Large intestine (tissue), 12 donors: ENCODE results near the gene ATP2C1. TPM values are rescaled to one million over a fixed set of nuclear protein-coding genes. Genes with fewer than 3 reads are reported as not detected.
A peak's percentile ranks its signal among the peaks of the same experiment; 100 is the strongest.

ENCODE experiments used
- DNase-seq, 2 donors: peaks; one replicate each; pipeline versions ENCODE4 v3.0.0 to v3.0.0-alpha.2; 2013
- H3K27ac ChIP-seq: one replicate; pipeline ENCODE4 v1.5.1; 2013; ENCODE audit warnings: low read length
- H3K27me3 ChIP-seq: 2 replicates; pipeline ENCODE4 v1.6.1; 2013; ENCODE audit warnings: low read length; ENCODE audit not compliant: control insufficient read depth, insufficient read depth
- H3K36me3 ChIP-seq: 2 replicates; pipeline ENCODE4 v1.6.1; 2013; ENCODE audit warnings: low read length; ENCODE audit not compliant: control insufficient read depth, insufficient read depth
- H3K4me1 ChIP-seq: one replicate; pipeline ENCODE4 v1.6.1; 2013; ENCODE audit warnings: low read length; ENCODE audit not compliant: control insufficient read depth, insufficient read depth
- H3K4me3 ChIP-seq: one replicate; pipeline ENCODE4 v1.5.1; 2013; ENCODE audit warnings: low read length
- H3K9me3 ChIP-seq: one replicate; pipeline ENCODE4 v1.6.1; 2013; ENCODE audit warnings: mild to moderate bottlenecking, low read depth, low read length, moderate library complexity; ENCODE audit not compliant: control insufficient read depth
- WGBS: methylation state at CpG from one replicate; pipeline ENCODE4 v1.1.5; 2013; ENCODE audit warnings: low lambda C conversion rate; ENCODE audit not compliant: insufficient coverage; 5-methylcytosine and 5-hydroxymethylcytosine counted together
- long read RNA-seq, 11 donors: transcript quantifications; one replicate each; lab custom pipeline, GENCODE V29; 2026
- polyA plus RNA-seq: library from polyadenylated mRNA; unstranded; fragments of 120-200 nt; gene quantifications from one replicate; pipeline ENCODE4 v1.2.1, GENCODE V29; 2013

Gene ATP2C1
- 66.5 TPM for polyA plus RNA-seq
- long read RNA-seq, donor 1, full-length matches to known transcripts = 4 of 18 reads
- long read RNA-seq, donor 1, partial matches to known transcripts = 14 of 18 reads
- long read RNA-seq, donor 1, other reads (novel, unspliced or antisense) = 0 of 18 reads
- long read RNA-seq, donor 2, full-length matches to known transcripts = 8 of 74 reads
- long read RNA-seq, donor 2, partial matches to known transcripts = 55 of 74 reads
- long read RNA-seq, donor 2, other reads (novel, unspliced or antisense) = 11 of 74 reads
- long read RNA-seq, donor 3 = 0 reads
- long read RNA-seq, donor 4, full-length matches to known transcripts = 1 of 1 reads
- long read RNA-seq, donor 4, partial matches to known transcripts = 0 of 1 reads
- long read RNA-seq, donor 4, other reads (novel, unspliced or antisense) = 0 of 1 reads
- long read RNA-seq, donor 5, full-length matches to known transcripts = 3 of 20 reads
- long read RNA-seq, donor 5, partial matches to known transcripts = 17 of 20 reads
- long read RNA-seq, donor 5, other reads (novel, unspliced or antisense) = 0 of 20 reads
- long read RNA-seq, donor 6, full-length matches to known transcripts = 9 of 19 reads
- long read RNA-seq, donor 6, partial matches to known transcripts = 10 of 19 reads
- long read RNA-seq, donor 6, other reads (novel, unspliced or antisense) = 0 of 19 reads
- long read RNA-seq, donor 7, full-length matches to known transcripts = 1 of 8 reads
- long read RNA-seq, donor 7, partial matches to known transcripts = 7 of 8 reads
- long read RNA-seq, donor 7, other reads (novel, unspliced or antisense) = 0 of 8 reads
- long read RNA-seq, donor 8, full-length matches to known transcripts = 5 of 31 reads
- long read RNA-seq, donor 8, partial matches to known transcripts = 0 of 31 reads
- long read RNA-seq, donor 8, other reads (novel, unspliced or antisense) = 26 of 31 reads
- long read RNA-seq, donor 9, full-length matches to known transcripts = 6 of 38 reads
- long read RNA-seq, donor 9, partial matches to known transcripts = 32 of 38 reads
- long read RNA-seq, donor 9, other reads (novel, unspliced or antisense) = 0 of 38 reads
- long read RNA-seq, donor 10, full-length matches to known transcripts = 7 of 17 reads
- long read RNA-seq, donor 10, partial matches to known transcripts = 10 of 17 reads
- long read RNA-seq, donor 10, other reads (novel, unspliced or antisense) = 0 of 17 reads
- long read RNA-seq, donor 11, full-length matches to known transcripts = 2 of 2 reads
- long read RNA-seq, donor 11, partial matches to known transcripts = 0 of 2 reads
- long read RNA-seq, donor 11, other reads (novel, unspliced or antisense) = 0 of 2 reads

- no peaks in the 10 kb centered on the region for H3K9me3 ChIP-seq
- H3K27me3 ChIP-seq = no peaks in the 10 kb centered on the region
- H3K36me3 ChIP-seq = no peaks in the 10 kb centered on the region
- peak within 1 kb of the TSS; percentile 96 for H3K27ac ChIP-seq
- peak; percentile 96 to 97 for DNase-seq
- peak within 1 kb of the TSS; percentile 84 for H3K4me3 ChIP-seq
- peaks cover 6% of the 10 kb centered on the region for H3K4me1 ChIP-seq
- WGBS = no CpG with 5 or more reads among the region's 69 CpGs
These were observed at the start of gene ATP2C1 for GRCh38 chr3:130893376-130894129. Gene ATP2C1, plus strand, starts transcription at chr3:130894084. Its CDS starts 686 bp downstream, at chr3:130894770.

DNA sequence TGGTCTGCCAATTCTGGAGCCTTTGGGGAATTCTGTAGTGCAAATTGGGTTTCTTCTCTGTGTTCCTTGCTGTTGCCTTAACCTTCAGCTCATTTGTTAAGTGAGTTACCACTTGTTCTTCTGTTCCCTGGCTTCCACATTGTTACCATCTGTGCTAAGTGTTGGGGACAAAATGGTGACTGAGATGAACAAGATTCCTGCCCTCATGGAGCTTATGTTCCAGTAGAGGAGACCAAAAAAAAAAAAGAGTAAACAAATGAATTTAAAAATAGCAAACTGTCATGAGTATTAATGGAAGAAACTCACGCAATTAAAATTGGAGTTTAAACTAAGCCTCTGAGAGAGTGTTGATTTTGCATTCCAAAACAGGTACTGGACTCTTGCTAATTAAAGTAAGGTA lies 49.4 kb upstream of the ATP2C1 start:
- Histone ChIP-seq H3K4me3 (no peak overlapping the region), H3K27ac (no peak overlapping the region), H3K9me3 (no peaks in the 10 kb centered on the region), H3K27me3 (no peaks in the 10 kb centered on the region), H3K36me3 (no peaks in the 10 kb centered on the region), H3K4me1 (peaks cover 7% of the 10 kb centered on the region)
- no peak for DNase-seq
- WGBS = 100% methylated on average over 1 of the region's 1 CpG

DNA sequence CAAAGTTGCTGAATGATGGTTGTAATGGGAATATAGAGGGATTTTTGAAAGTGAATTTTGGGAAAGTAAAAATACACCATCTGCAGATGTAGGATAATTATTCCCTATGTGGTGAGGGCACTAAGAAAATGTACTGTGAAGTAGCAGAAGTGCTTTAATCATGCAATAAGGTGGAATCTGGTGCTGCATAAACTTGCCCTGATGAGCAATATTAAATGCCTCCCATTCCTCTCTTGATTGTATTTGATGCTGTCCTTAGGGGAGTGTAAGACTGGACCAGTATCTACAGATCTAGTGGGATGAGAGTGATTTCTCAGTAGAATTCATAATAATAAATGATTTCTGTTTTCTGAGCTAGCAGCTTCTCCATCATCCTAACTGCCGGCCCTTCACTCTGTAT lies 47.7 kb upstream of the ATP2C1 start:
- Histone ChIP-seq H3K4me3 (no peak overlapping the region), H3K9me3 (no peaks in the 10 kb centered on the region), H3K36me3 (no peaks in the 10 kb centered on the region), H3K27me3 (no peaks in the 10 kb centered on the region), H3K27ac (no peak overlapping the region), H3K4me1 (peaks cover 7% of the 10 kb centered on the region)
- DNase-seq = no peak
- 71% methylated on average over 1 of the region's 1 CpG for WGBS

DNA sequence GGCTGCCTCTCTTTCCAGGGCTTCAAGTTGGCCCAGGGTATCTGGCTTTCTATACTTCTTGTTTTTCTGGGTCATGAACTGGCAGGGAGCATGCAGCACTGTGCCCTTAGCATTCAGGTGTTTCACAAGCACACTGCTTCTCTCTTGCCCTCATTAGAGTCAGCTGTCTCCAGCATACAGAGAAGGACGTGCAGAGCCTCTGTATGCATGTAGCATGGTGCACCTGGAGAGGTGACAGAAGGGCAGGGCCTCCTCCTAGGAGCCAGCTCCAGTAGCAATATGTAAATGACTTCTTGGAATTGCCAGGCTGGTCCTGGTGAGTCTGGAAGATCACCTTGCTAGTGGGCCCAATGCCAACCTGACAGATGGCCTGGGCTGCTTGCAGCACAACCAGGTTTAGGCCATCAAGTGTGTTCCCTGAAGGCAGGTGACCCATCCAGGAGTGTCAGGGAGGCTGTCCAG lies 44.8 kb upstream of the ATP2C1 start:
- no peak overlapping the region for H3K27ac ChIP-seq
- peak; percentile 77 to 82 for DNase-seq
- WGBS = no CpG with 5 or more reads among the region's 1 CpG

GRCh38 chr3:130850044-130850797 lies 43.7 kb upstream of the ATP2C1 start:
- H3K4me1 ChIP-seq = peaks cover 7% of the 10 kb centered on the region
- H3K9me3 ChIP-seq = no peaks in the 10 kb centered on the region
- H3K4me3 ChIP-seq = no peak overlapping the region
- peak in 1 of 2 donors; percentile 19 for DNase-seq
- no peak overlapping the region for H3K27ac ChIP-seq
- H3K36me3 ChIP-seq = no peaks in the 10 kb centered on the region
- no peaks in the 10 kb centered on the region for H3K27me3 ChIP-seq
- WGBS = no CpG with 5 or more reads among the region's 8 CpGs

More for the DNA sequence above, 44.8 kb upstream of the ATP2C1 start:
- no peaks in the 10 kb centered on the region for H3K27me3 ChIP-seq
- no peak overlapping the region for H3K4me3 ChIP-seq
- peaks cover 7% of the 10 kb centered on the region for H3K4me1 ChIP-seq
- no peaks in the 10 kb centered on the region for H3K36me3 ChIP-seq
- H3K9me3 ChIP-seq = no peaks in the 10 kb centered on the region

GRCh38 chr3:130850843-130851242 lies 43.0 kb upstream of the ATP2C1 start:
- peaks cover 7% of the 10 kb centered on the region for H3K4me1 ChIP-seq
- H3K27ac ChIP-seq = no peak overlapping the region
- DNase-seq = no peak
- H3K36me3 ChIP-seq = no peaks in the 10 kb centered on the region
- H3K9me3 ChIP-seq = no peaks in the 10 kb centered on the region
- no peak overlapping the region for H3K4me3 ChIP-seq
- WGBS = no CpG with 5 or more reads among the region's 7 CpGs
- no peaks in the 10 kb centered on the region for H3K27me3 ChIP-seq

- H3K27me3 ChIP-seq = no peaks in the 10 kb centered on the region
- DNase-seq = no peak
- H3K9me3 ChIP-seq = no peaks in the 10 kb centered on the region
- no peak overlapping the region for H3K4me3 ChIP-seq
- H3K4me1 ChIP-seq = peaks cover 7% of the 10 kb centered on the region
- no peaks in the 10 kb centered on the region for H3K36me3 ChIP-seq
- no peak overlapping the region for H3K27ac ChIP-seq
These were observed 42.6 kb upstream of the ATP2C1 start for GRCh38 chr3:130851277-130851676.

GRCh38 chr3:130853581-130853980 lies 40.3 kb upstream of the ATP2C1 start:
- H3K27me3 ChIP-seq = no peaks in the 10 kb centered on the region
- H3K36me3 ChIP-seq = no peaks in the 10 kb centered on the region
- H3K27ac ChIP-seq = no peak overlapping the region
- no peak overlapping the region for H3K4me3 ChIP-seq
- H3K4me1 ChIP-seq = peaks cover 7% of the 10 kb centered on the region
- no peak for DNase-seq
- no CpG with 5 or more reads among the region's 2 CpGs for WGBS
- H3K9me3 ChIP-seq = no peaks in the 10 kb centered on the region

GRCh38 chr3:130854208-130854864 lies 39.5 kb upstream of the ATP2C1 start:
- H3K27ac ChIP-seq = no peak overlapping the region
- no peak overlapping the region for H3K4me3 ChIP-seq
- H3K4me1 ChIP-seq = peaks cover under 1% of the 10 kb centered on the region
- WGBS = 100% methylated on average over 2 of the region's 5 CpGs
- no peaks in the 10 kb centered on the region for H3K9me3 ChIP-seq
- no peak for DNase-seq
- H3K36me3 ChIP-seq = no peaks in the 10 kb centered on the region
- no peaks in the 10 kb centered on the region for H3K27me3 ChIP-seq
